ENCODE measurements around the gene YARS1.

GRCh38 chr1:32783851-32784250, 33.3 kb downstream of the YARS1 start:
- TF ChIP-seq GTF2F1 (IDR thresholded peaks at IDR 0.05; ENCODE audit: low read length) (no peak), MTF1 (CRISPR knock-in tag; IDR thresholded peaks at IDR 0.05) (no peak), HNRNPUL1 (IDR thresholded peaks at IDR 0.05; ENCODE audit: low read depth, low read length) (no peak), DNMT1 (CRISPR knock-in tag; IDR thresholded peaks at IDR 0.05) (no peak), FOXA3 (CRISPR knock-in tag; IDR thresholded peaks at IDR 0.05) (no peak), KDM1A (CRISPR knock-in tag; IDR thresholded peaks at IDR 0.05) (no peak), DPF2 (CRISPR knock-in tag; IDR thresholded peaks at IDR 0.05; ENCODE audit: borderline replicate concordance, low read depth) (no peak), ZNF3 (CRISPR knock-in tag; IDR thresholded peaks at IDR 0.05) (no peak), POLR2A (IDR thresholded peaks at IDR 0.05; ENCODE audit: insufficient read depth in 1 of 2, low read depth in 2 of 2, low read length in 2 of 2) (no peak), WIZ (CRISPR knock-in tag; IDR thresholded peaks at IDR 0.05) (no peak)
- TF ChIP-seq, protein P1, sequence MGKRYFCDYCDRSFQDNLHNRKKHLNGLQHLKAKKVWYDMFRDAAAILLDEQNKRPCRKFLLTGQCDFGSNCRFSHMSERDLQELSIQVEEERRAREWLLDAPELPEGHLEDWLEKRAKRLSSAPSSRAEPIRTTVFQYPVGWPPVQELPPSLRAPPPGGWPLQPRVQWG (CRISPR knock-in tag; IDR thresholded peaks at IDR 0.05; ENCODE audit: borderline replicate concordance, low read depth): no peak
- TF ChIP-seq, protein P2, sequence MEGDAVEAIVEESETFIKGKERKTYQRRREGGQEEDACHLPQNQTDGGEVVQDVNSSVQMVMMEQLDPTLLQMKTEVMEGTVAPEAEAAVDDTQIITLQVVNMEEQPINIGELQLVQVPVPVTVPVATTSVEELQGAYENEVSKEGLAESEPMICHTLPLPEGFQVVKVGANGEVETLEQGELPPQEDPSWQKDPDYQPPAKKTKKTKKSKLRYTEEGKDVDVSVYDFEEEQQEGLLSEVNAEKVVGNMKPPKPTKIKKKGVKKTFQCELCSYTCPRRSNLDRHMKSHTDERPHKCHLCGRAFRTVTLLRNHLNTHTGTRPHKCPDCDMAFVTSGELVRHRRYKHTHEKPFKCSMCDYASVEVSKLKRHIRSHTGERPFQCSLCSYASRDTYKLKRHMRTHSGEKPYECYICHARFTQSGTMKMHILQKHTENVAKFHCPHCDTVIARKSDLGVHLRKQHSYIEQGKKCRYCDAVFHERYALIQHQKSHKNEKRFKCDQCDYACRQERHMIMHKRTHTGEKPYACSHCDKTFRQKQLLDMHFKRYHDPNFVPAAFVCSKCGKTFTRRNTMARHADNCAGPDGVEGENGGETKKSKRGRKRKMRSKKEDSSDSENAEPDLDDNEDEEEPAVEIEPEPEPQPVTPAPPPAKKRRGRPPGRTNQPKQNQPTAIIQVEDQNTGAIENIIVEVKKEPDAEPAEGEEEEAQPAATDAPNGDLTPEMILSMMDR (CRISPR knock-in tag; IDR thresholded peaks at IDR 0.05): no peak

All from HepG2 (cell line).